Measurements from ENCODE around the gene MYO7B.

GRCh38 chr2:127520424-127520823 is 15.1 kb upstream of the MYO7B start:
- TF ChIP-seq POLR2AphosphoS5 (IDR thresholded peaks at IDR 0.05; ENCODE audit: low read depth, low read length) (no peak), RCOR1 (IDR thresholded peaks at IDR 0.05; ENCODE audit: low read length) (no peak), EP300 (IDR thresholded peaks at IDR 0.05; ENCODE audit: borderline replicate concordance in 1 of 2, low read depth in 1 of 2, low read length in 1 of 2) (no peak), CTCF (IDR thresholded peaks at IDR 0.05) (no peak), TAF1 (IDR thresholded peaks at IDR 0.05; ENCODE audit: borderline replicate concordance, low read depth, low read length) (no peak), FOSL2 (IDR thresholded peaks at IDR 0.05; ENCODE audit: borderline replicate concordance, low read depth) (no peak), MXI1 (IDR thresholded peaks at IDR 0.05; ENCODE audit: low read depth, low read length) (no peak), EZH2phosphoT487 (IDR thresholded peaks at IDR 0.05; ENCODE audit: borderline replicate concordance, low read depth) (no peak), PBX3 (IDR thresholded peaks at IDR 0.05) (no peak), RFX5 (IDR thresholded peaks at IDR 0.05; ENCODE audit: low read length) (no peak)
- TF ChIP-seq, protein P1, sequence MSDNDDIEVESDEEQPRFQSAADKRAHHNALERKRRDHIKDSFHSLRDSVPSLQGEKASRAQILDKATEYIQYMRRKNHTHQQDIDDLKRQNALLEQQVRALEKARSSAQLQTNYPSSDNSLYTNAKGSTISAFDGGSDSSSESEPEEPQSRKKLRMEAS (IDR thresholded peaks at IDR 0.05; ENCODE audit: low read depth) = no peak
